CMK (cell line): Measurements from ENCODE around the gene ERICH3.

Experiments used
- DNase-seq: peaks from one replicate; pipeline ENCODE4 v3.0.0-alpha.2; 2010; ENCODE audit warnings: low read depth

ERICH3 gene

GRCh38 chr1:74591949-74592348, 81.6 kb downstream of the ERICH3 start:
- no peak for DNase-seq

DNA sequence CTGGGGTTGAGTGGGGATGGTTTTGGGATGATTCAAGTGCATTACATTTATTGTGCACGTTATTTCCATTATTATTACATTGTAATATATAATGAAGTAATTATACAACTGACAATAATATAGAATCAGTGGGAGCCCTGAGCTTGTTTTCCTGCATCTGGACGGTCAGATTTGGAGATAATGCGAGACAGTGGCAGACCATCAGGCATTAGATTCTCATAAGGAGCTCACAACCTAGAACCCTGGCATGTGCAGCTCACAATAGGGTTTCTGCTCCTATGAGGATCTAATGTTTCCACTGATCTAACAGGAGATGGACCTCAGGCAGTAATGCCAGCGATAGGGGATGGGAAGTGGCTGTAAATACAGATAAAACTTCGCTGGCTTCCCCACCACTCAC, 83.3 kb downstream of the ERICH3 start:
- peak; percentile 39 for DNase-seq

DNA sequence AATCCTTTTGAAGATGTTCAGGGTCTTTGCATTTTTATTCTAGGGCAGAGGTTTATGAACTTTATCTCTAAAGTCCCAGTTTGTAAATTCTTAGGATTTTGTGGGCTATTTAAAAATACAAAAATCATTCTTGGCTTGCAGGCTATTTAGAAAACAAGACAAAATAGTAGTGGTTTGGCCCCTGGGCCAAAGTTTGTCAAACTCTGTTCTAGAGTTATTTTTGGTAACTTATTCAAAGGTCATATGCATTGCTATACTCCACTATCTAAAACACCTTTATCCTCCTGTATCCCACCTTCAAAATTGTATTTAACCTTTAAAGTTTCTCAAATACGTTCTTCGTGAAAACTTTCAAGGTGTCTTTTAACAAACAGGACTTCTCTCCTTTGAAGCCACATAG, 85.7 kb downstream of the ERICH3 start:
- no peak for DNase-seq

GRCh38 chr1:74586253-74586897, 87.2 kb downstream of the ERICH3 start:
- DNase-seq: no peak

DNA sequence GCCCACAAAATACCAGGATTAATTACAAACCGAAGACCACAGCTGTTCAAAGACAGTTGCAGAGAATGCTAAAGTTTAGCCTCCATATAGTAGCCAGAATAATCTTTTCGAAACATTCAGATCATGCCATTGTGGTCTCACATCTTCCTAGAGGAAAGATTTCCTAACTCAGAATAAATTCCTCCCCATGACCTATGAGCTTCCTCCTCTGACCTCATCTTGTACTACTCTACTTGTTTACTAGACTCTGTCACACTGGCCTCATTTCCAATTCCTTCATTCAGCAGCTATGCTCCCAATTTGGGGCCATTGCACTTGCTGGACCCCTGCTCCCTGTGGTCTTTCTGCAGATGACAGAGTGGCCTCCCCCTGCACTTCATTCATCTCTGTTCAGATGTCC, 89.4 kb downstream of the ERICH3 start:
- no peak for DNase-seq

GRCh38 chr1:74583397-74583796, 90.2 kb downstream of the ERICH3 start:
- DNase-seq: no peak

- no peak for DNase-seq
Observed at GRCh38 chr1:74579425-74579824, 94.2 kb downstream of the ERICH3 start.

- no peak for DNase-seq
Observed at GRCh38 chr1:74578101-74578500, 95.5 kb downstream of the ERICH3 start.

- DNase-seq: no peak
Observed at GRCh38 chr1:74571891-74572290, 101.7 kb downstream of the ERICH3 start.

DNA sequence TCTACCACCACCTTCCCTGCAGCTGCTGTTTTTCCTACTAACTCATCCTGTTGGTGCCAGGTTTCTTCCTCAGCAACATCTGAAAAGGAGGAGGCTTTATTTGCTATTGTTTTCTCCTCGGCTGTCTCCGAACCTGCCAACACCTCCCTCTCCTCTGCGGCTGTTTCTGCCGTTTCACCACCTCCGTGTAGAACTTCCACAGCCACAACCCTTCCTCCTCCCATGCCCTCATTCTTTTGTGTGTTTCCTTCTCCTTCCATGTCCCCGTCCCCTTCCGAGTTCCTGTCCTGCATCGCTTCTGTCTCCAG, 102.1 kb downstream of the ERICH3 start:
- DNase-seq: no peak

- DNase-seq: no peak
Observed at GRCh38 chr1:74570797-74571492, 102.6 kb downstream of the ERICH3 start.

DNA sequence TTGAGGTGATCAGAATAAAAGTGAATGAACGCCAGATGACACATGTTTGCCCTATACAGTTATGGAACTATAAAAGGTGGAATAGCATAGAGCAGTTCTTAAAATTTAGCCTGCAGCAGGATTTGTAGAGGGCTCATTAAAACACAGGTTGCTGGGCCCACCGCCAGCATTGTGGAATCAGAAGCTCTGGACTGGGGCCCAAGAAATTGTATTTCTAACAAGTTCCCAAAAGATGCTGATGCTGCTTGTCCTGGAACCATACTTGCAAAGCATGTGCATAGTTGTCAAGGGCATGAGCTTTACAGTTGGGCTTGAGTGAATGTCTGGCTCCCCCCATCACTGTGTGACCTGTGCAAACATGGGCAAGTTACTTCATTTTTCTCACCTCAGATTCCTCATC, 123.7 kb downstream of the ERICH3 start:
- DNase-seq: no peak

DNA sequence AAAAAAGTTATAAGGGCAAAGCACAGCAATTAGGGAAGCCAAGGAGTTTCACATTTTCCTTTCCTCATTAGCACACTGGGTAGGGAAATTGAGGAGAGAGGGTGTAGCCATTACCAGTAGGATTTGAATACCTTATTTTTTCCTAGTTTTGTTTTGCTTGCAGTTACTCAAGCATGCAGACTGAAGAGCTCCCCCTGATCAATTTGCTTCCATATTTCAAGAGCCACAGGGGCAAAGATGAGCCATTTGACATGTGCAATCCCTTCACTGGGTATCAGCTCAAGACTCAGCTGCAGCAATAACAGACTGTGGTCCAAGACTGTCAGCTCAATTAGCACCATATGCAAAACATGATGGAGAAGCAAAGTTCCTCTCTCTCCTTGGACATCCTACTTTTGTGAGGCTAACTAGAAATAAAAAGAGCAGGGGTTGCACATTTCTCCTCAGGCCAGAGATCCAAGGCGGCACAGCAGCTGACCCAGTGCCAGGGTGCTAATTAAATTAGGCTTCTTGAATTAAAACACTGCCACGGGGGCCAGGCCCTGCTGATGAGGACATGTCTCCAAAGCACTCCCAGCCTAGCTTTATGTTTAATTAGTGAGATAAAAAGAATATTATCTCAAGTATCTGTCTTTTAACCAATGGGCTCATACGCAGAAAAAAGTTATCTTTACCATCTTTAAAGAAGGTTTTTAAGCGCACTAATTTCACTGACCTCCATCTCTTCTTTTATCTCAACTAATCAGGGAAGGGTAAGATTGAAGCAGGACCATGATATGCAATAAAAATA, 124.4 kb downstream of the ERICH3 start:
- DNase-seq: no peak

DNA sequence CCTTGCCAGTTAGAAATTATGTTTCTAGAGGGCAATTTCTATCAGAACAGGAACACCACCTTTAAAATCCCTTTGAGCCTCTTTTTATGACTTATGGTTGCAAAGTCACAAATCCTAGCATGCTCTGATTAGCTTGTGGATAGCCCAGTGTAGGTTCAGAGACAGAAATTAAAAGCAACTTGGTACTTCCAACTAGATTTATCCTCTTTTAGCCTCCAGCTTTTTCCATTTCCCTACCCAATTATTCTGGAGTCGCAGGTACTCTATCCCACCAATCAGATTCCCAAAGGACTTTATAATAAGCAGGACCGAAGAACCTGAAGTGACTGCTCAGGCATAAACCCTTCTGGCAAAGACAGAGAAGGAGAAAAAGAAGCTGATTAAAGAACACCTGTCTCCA, 127.8 kb downstream of the ERICH3 start:
- no peak for DNase-seq

DNA sequence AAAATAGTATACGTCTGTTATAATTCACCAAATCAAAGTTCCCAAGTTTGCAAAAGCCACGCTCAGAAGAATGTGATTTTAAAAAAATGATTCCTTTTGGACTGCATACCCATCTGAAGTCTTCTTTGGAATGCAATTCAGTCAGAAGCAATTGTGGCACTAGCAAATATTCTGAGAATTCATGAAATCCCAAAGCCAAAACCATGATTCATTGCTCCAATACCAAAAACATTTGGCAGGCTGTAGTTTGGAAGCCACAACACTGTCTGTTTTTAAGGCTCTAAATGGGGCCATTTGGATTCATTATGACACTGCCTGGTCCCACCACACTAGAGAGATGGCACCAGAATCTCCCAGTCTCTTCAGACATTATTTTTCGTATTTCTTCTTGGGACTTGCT, 139.4 kb downstream of the ERICH3 start:
- no peak for DNase-seq

- DNase-seq: no peak
Observed at GRCh38 chr1:74531796-74532195, 141.8 kb downstream of the ERICH3 start.

DNA sequence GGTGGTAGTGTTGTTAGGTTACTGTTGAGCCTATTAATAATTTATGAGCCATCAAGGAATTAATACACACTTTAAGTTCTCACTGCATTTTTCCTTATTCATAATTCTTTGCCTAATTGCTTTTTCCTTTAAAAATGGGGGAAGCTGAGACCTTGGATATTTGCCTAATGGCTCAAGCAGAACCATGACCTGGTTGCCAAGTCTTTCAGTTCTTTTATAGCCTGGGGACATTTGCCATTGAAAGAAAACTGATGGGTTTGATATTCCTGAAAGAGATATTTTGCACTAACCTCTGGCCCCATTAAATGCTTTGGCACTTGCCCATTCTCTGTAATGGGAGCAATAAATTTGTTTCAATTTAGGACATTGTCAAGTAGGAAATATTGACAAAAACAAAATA, 142.7 kb downstream of the ERICH3 start:
- DNase-seq: no peak

DNA sequence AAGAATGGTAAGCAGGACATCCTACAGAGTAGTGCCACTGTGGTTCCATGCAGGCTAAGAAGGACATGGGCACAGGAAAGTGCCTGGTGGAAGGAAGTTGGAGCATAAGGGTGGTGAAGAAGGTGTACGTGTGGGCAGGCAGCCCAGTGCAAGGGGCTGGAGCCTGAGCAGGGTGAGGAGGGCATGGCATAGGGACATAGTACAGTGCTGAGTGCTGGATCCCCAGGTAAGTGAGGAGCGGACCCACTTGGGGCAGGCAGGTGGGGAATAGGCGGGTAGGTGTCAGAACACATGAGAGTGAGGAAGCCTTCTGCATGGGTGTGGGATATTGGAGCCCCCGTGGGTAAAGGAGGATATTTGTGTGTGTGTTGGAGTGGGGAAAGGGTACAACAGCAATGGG, 145.5 kb downstream of the ERICH3 start:
- no peak for DNase-seq

GRCh38 chr1:74526708-74527107, 146.9 kb downstream of the ERICH3 start:
- no peak for DNase-seq

- DNase-seq: no peak
Observed at GRCh38 chr1:74523873-74524480, 149.6 kb downstream of the ERICH3 start.

DNA sequence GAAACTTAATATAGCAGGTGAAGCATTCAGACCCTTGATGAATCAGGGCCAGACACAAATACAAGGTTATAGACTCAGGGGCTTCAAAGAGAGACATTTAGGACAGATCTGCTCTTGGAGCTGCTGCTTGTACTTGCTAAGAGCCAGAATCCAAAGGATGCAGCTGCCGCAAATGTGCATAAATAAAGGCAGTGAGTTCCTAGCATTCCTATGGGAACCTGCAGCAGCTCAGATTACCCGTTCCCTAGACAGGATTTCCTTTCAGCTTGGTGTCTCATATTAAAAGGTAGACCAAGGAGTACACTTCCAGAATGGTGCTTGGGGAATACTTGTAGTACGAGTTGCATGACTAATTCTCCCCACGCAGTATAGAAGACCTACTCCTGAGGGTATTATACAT, 151.4 kb downstream of the ERICH3 start:
- DNase-seq: no peak
